HUES64 (cell line): Measurements from ENCODE around the gene LHFPL6.

Source experiments
- H3K27ac ChIP-seq: 2 replicates; pipeline ENCODE4 v1.7.0; 2013; ENCODE audit warnings: low read depth, low read length, inconsistent platforms
- H3K27me3 ChIP-seq: 2 replicates; pipeline ENCODE4 v1.6.1; 2013; ENCODE audit warnings: mild to moderate bottlenecking, low read length; ENCODE audit not compliant: insufficient read depth
- H3K36me3 ChIP-seq: 2 replicates; pipeline ENCODE4 v1.6.1; 2013; ENCODE audit warnings: mild to moderate bottlenecking, low read length; ENCODE audit not compliant: insufficient read depth
- H3K4me1 ChIP-seq: 2 replicates; pipeline ENCODE4 v1.6.1; 2013; ENCODE audit warnings: mild to moderate bottlenecking, low read length, moderate library complexity; ENCODE audit not compliant: insufficient read depth
- H3K4me3 ChIP-seq: 2 replicates; pipeline ENCODE4 v1.5.1; 2013; ENCODE audit warnings: mild to moderate bottlenecking, low read length, moderate library complexity
- H3K9ac ChIP-seq: 2 replicates; pipeline ENCODE4 v1.6.1; 2013; ENCODE audit warnings: mild to moderate bottlenecking, low read depth, low read length
- H3K9me3 ChIP-seq: 2 replicates; pipeline ENCODE4 v1.6.1; 2013; ENCODE audit warnings: low read depth, low read length; ENCODE audit not compliant: insufficient read depth
- WGBS: fragments of 150-250, 120-280 bp; methylation state at CpG from one replicate; pipeline ENCODE4 v1.1.7; 2013; ENCODE audit warnings: missing lambda C conversion rate; 5-methylcytosine and 5-hydroxymethylcytosine counted together

Gene LHFPL6

GRCh38 chr13:39321574-39321973 is 281.4 kb downstream of the LHFPL6 start:
- no peaks in the 10 kb centered on the region for H3K4me1 ChIP-seq
- H3K27ac ChIP-seq: no peak overlapping the region
- H3K4me3 ChIP-seq: no peak overlapping the region
- no peaks in the 10 kb centered on the region for H3K27me3 ChIP-seq
- H3K9me3 ChIP-seq: no peaks in the 10 kb centered on the region
- H3K9ac ChIP-seq: no peak overlapping the region
- H3K36me3 ChIP-seq: no peaks in the 10 kb centered on the region
- 95% methylated on average over 1 of the region's 1 CpG for WGBS

- H3K4me3 ChIP-seq: no peak overlapping the region
- H3K9me3 ChIP-seq: no peaks in the 10 kb centered on the region
- H3K4me1 ChIP-seq: no peaks in the 10 kb centered on the region
- WGBS: 100% methylated on average over 1 of the region's 1 CpG
- H3K27ac ChIP-seq: no peak overlapping the region
- H3K27me3 ChIP-seq: no peaks in the 10 kb centered on the region
- H3K36me3 ChIP-seq: no peaks in the 10 kb centered on the region
- no peak overlapping the region for H3K9ac ChIP-seq
Measured at GRCh38 chr13:39318161-39318560, 284.8 kb downstream of the LHFPL6 start.

- no peaks in the 10 kb centered on the region for H3K4me1 ChIP-seq
- H3K36me3 ChIP-seq: no peaks in the 10 kb centered on the region
- H3K9ac ChIP-seq: no peak overlapping the region
- no peak overlapping the region for H3K4me3 ChIP-seq
- 95% methylated on average over 3 of the region's 3 CpGs for WGBS
- no peak overlapping the region for H3K27ac ChIP-seq
- no peaks in the 10 kb centered on the region for H3K9me3 ChIP-seq
- no peaks in the 10 kb centered on the region for H3K27me3 ChIP-seq
Measured at GRCh38 chr13:39317291-39317690, 285.7 kb downstream of the LHFPL6 start.

- Histone ChIP-seq H3K27me3 (no peaks in the 10 kb centered on the region), H3K9me3 (no peaks in the 10 kb centered on the region), H3K4me1 (no peaks in the 10 kb centered on the region), H3K27ac (no peak overlapping the region), H3K9ac (no peak overlapping the region), H3K4me3 (no peak overlapping the region), H3K36me3 (no peaks in the 10 kb centered on the region)
- no CpG with 5 or more reads among the region's 1 CpG for WGBS
Measured at GRCh38 chr13:39315796-39316195, 287.2 kb downstream of the LHFPL6 start.

GRCh38 chr13:39313721-39314120 is 289.3 kb downstream of the LHFPL6 start:
- no peak overlapping the region for H3K9ac ChIP-seq
- no peaks in the 10 kb centered on the region for H3K4me1 ChIP-seq
- no peak overlapping the region for H3K4me3 ChIP-seq
- no peak overlapping the region for H3K27ac ChIP-seq
- H3K9me3 ChIP-seq: no peaks in the 10 kb centered on the region
- H3K36me3 ChIP-seq: no peaks in the 10 kb centered on the region
- H3K27me3 ChIP-seq: no peaks in the 10 kb centered on the region
- 87% methylated on average over 5 of the region's 6 CpGs for WGBS

DNA sequence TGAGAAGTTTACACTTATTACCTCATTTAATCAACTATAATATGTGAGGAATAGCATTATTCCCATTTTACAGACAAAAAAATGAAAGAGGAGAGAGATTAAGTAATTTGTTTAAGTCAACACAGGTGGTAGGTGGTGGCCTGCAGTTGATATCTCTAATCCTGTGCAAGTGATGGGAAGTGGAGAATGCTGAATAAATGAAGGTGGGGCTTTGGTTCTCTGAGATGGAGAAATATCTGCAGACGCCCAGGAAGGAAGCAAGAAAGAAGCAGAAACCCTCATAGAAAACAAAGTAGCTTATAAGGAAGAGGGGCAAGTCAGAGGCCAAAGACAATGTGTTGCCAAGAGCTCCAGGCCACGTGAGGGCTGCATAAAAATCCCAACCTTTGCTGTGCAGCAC is 290.4 kb downstream of the LHFPL6 start:
- no peaks in the 10 kb centered on the region for H3K4me1 ChIP-seq
- H3K36me3 ChIP-seq: no peaks in the 10 kb centered on the region
- no peak overlapping the region for H3K4me3 ChIP-seq
- WGBS: 87% methylated on average over 1 of the region's 2 CpGs
- H3K9me3 ChIP-seq: no peaks in the 10 kb centered on the region
- H3K9ac ChIP-seq: no peak overlapping the region
- H3K27me3 ChIP-seq: no peaks in the 10 kb centered on the region
- no peak overlapping the region for H3K27ac ChIP-seq

DNA sequence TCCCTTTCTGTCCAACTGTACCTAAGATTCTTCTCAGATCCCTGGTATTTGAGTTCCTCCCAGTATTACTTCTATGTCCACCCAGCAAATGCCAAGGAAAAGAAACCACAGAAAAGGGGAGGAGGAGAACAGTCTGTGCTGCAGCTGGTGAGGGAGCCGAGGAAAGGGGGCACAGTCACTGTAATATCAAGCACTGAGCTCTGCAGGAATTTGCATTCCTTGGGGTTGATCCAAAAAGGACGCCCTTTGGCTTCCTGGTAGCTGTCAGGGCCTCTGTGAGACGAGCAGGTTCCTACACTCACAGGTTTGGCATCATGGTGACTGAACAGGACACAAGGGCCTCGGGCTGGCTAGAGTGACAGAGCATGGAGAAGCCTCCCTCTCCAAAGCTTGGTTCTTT is 291.4 kb downstream of the LHFPL6 start:
- Histone ChIP-seq H3K27ac (no peak overlapping the region), H3K36me3 (no peaks in the 10 kb centered on the region), H3K4me3 (no peak overlapping the region), H3K4me1 (no peaks in the 10 kb centered on the region), H3K27me3 (no peaks in the 10 kb centered on the region), H3K9me3 (no peaks in the 10 kb centered on the region), H3K9ac (no peak overlapping the region)
- 90% methylated on average over 4 of the region's 4 CpGs for WGBS

GRCh38 chr13:39310961-39311360 is 292.0 kb downstream of the LHFPL6 start:
- H3K36me3 ChIP-seq: no peaks in the 10 kb centered on the region
- no peaks in the 10 kb centered on the region for H3K9me3 ChIP-seq
- no peak overlapping the region for H3K9ac ChIP-seq
- no peak overlapping the region for H3K27ac ChIP-seq
- H3K4me1 ChIP-seq: no peaks in the 10 kb centered on the region
- H3K4me3 ChIP-seq: no peak overlapping the region
- 92% methylated on average over 3 of the region's 4 CpGs for WGBS
- H3K27me3 ChIP-seq: no peaks in the 10 kb centered on the region

DNA sequence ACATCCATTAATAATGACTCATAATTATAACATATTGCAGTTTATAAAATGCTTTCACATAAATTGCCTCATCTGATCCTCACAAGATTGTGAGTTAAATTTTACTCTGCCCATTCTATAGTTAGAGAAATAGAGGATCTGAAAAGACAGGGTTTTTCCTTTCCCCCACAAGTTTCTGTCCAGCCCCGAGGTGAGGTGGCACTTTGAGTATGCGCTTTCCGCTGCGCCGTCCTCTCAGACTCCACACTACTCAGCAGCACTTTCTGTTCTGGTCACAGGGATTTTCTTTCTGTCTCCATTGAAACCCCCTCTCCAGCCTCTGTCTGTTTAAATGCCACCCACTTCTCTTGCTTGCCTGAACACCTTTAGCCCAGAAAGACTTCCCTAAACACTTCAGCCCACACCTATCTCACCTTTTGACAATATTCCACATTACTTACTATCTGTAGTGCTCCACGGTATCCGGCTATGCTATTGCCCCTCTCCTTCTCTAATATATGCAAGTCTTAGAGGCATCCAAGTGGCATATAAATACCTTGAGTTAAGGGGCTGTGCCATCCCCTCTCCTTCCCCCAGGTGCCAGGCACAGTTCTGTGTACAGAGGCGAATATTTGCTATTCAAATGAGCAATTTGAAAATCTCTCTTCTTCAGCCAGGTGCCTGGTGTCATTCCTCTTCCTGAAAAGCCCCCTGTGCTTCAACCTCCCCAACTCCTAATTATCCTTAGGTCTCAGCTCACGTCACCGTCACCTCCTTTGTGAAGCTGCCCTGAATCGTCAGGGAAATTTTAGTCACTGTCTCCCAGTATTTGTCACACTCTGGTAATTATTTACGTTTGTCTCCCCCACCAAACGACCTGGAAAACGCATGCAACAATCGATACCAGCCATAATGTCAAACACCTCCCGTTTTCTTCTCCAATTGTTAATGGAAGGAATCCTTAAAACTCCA is 296.1 kb downstream of the LHFPL6 start:
- Histone ChIP-seq H3K36me3 (no peaks in the 10 kb centered on the region), H3K27ac (no peak overlapping the region), H3K9ac (no peak overlapping the region), H3K9me3 (no peaks in the 10 kb centered on the region), H3K4me3 (no peak overlapping the region), H3K27me3 (no peaks in the 10 kb centered on the region), H3K4me1 (no peaks in the 10 kb centered on the region)
- 83% methylated on average over 16 of the region's 16 CpGs for WGBS

DNA sequence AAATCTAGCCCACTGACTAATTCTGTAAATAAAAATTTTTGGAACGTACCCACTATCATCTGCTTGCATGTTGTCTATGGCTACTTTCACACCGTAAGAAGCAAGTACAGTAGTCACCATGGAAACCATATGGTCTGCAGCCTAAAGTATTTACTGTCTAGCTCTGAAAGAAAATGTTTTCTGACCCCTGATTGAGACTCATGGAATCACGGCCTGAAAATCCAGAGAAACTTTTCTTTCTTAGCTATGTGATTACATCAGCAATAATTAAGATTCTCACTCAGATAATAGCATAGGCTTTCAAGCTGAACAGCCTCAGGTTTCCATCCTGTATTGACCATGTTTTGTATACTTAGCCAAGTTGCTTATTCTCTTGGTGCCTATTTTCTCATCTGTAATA is 300.2 kb downstream of the LHFPL6 start:
- Histone ChIP-seq H3K9me3 (no peaks in the 10 kb centered on the region), H3K27me3 (no peaks in the 10 kb centered on the region), H3K27ac (no peak overlapping the region), H3K4me1 (no peaks in the 10 kb centered on the region), H3K9ac (no peak overlapping the region), H3K36me3 (no peaks in the 10 kb centered on the region), H3K4me3 (no peak overlapping the region)
- 95% methylated on average over 3 of the region's 3 CpGs for WGBS

DNA sequence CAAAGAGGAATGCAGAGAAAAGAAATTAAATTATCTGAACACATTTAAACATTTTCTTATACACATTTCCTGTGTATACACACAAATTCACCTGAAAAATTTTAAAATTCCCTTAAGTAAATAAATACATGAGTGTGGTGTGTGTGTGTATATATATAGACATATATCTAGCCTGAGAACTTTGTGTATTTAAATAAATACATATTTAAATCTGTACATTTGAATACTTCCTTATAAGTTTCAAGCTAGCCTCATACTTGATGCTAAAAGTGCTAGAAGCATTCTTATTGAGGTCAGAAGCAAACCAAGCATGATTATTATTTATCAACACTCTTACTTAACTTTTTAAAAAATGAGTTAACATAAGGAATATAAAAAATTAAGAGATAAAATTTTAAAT is 304.0 kb downstream of the LHFPL6 start:
- no peaks in the 10 kb centered on the region for H3K27me3 ChIP-seq
- no peaks in the 10 kb centered on the region for H3K4me1 ChIP-seq
- no peaks in the 10 kb centered on the region for H3K36me3 ChIP-seq
- H3K4me3 ChIP-seq: no peak overlapping the region
- H3K9me3 ChIP-seq: peaks cover 14% of the 10 kb centered on the region
- no peak overlapping the region for H3K27ac ChIP-seq
- H3K9ac ChIP-seq: no peak overlapping the region
